ENCODE measurements around the gene HSD17B1.

The HSD17B1 gene

GRCh38 chr17:42522798-42523278 is 29.9 kb upstream of the HSD17B1 start:
- Histone ChIP-seq H3K27me3 (replicated peaks; ENCODE audit: insufficient read depth, low read length) (no peaks in the 10 kb centered on the region), H3K9me3 (replicated peaks; ENCODE audit: insufficient read depth, low read length) (no peaks in the 10 kb centered on the region), H2AFZ (ENCODE audit: low read length) (no peak overlapping the region), H3F3A (ENCODE audit: insufficient read depth, low read length) (no peaks in the 10 kb centered on the region), H3K4me1 (ENCODE audit: low read length) (no peaks in the 10 kb centered on the region), H3K4me3 (ENCODE audit: low read length) (no peak overlapping the region), H4K20me1 (ENCODE audit: insufficient read depth, low read length) (no peaks in the 10 kb centered on the region), H3K27ac (ENCODE audit: low read length) (no peak overlapping the region), H3K4me2 (ENCODE audit: low read depth, low read length) (no peak overlapping the region), H3K79me2 (ENCODE audit: low read length) (no peaks in the 10 kb centered on the region), H3K9me2 (replicated peaks; ENCODE audit: insufficient read depth, low read length) (no peaks in the 10 kb centered on the region), H3K36me3 (replicated peaks; ENCODE audit: insufficient read depth, low read length) (no peaks in the 10 kb centered on the region), H3K9ac (ENCODE audit: low read length) (no peak overlapping the region)
- no peak for DNase-seq
- TF ChIP-seq EZH2 (optimal IDR thresholded peaks at IDR 0.05; ENCODE audit: low read depth, low read length) (no peak), EZH2phosphoT487 (IDR thresholded peaks at IDR 0.05; ENCODE audit: low read length) (no peak), CTCF (IDR thresholded peaks at IDR 0.05; ENCODE audit: low read length) (no peak)

GRCh38 chr17:42525221-42525620 is 27.5 kb upstream of the HSD17B1 start:
- H3K36me3 ChIP-seq (replicated peaks; ENCODE audit: insufficient read depth, low read length), result no peaks in the 10 kb centered on the region
- H3K27ac ChIP-seq (ENCODE audit: low read length), result no peak overlapping the region
- H3K4me2 ChIP-seq (ENCODE audit: low read depth, low read length), result no peak overlapping the region
- H3K9ac ChIP-seq (ENCODE audit: low read length), result no peak overlapping the region
- no peak overlapping the region for H3K4me3 ChIP-seq (ENCODE audit: low read length)
- peaks cover 6% of the 10 kb centered on the region for H3K4me1 ChIP-seq (ENCODE audit: low read length)
- peaks cover 7% of the 10 kb centered on the region; the same call in 1 of the 2 replicates for H3F3A ChIP-seq (ENCODE audit: insufficient read depth, low read length)
- TF ChIP-seq EZH2 (optimal IDR thresholded peaks at IDR 0.05; ENCODE audit: low read depth, low read length), result no peak
- no peaks in the 10 kb centered on the region for H3K27me3 ChIP-seq (replicated peaks; ENCODE audit: insufficient read depth, low read length)
- no peaks in the 10 kb centered on the region for H3K79me2 ChIP-seq (ENCODE audit: low read length)
- no peaks in the 10 kb centered on the region for H3K9me3 ChIP-seq (replicated peaks; ENCODE audit: insufficient read depth, low read length)
- no peak for DNase-seq
- no peaks in the 10 kb centered on the region for H4K20me1 ChIP-seq (ENCODE audit: insufficient read depth, low read length)
- H2AFZ ChIP-seq (ENCODE audit: low read length), result no peak overlapping the region
- no peaks in the 10 kb centered on the region for H3K9me2 ChIP-seq (replicated peaks; ENCODE audit: insufficient read depth, low read length)

GRCh38 chr17:42526031-42526444 is 26.7 kb upstream of the HSD17B1 start:
- no peak for DNase-seq
- Histone ChIP-seq H2AFZ (ENCODE audit: low read length) (no peak overlapping the region), H3F3A (ENCODE audit: insufficient read depth, low read length) (peaks cover 14% of the 10 kb centered on the region), H3K9me2 (replicated peaks; ENCODE audit: insufficient read depth, low read length) (no peaks in the 10 kb centered on the region), H3K27me3 (replicated peaks; ENCODE audit: insufficient read depth, low read length) (no peaks in the 10 kb centered on the region), H3K36me3 (replicated peaks; ENCODE audit: insufficient read depth, low read length) (no peaks in the 10 kb centered on the region), H3K9me3 (replicated peaks; ENCODE audit: insufficient read depth, low read length) (no peaks in the 10 kb centered on the region), H4K20me1 (ENCODE audit: insufficient read depth, low read length) (no peaks in the 10 kb centered on the region), H3K4me1 (ENCODE audit: low read length) (peaks cover 14% of the 10 kb centered on the region), H3K4me3 (ENCODE audit: low read length) (no peak overlapping the region), H3K9ac (ENCODE audit: low read length) (no peak overlapping the region), H3K4me2 (ENCODE audit: low read depth, low read length) (no peak overlapping the region), H3K27ac (ENCODE audit: low read length) (no peak overlapping the region), H3K79me2 (ENCODE audit: low read length) (no peaks in the 10 kb centered on the region)
- TF ChIP-seq EZH2phosphoT487 (IDR thresholded peaks at IDR 0.05; ENCODE audit: low read length) (no peak), CTCF (IDR thresholded peaks at IDR 0.05; ENCODE audit: low read length) (no peak), EZH2 (optimal IDR thresholded peaks at IDR 0.05; ENCODE audit: low read depth, low read length) (no peak)

GRCh38 chr17:42527932-42528331 is 24.8 kb upstream of the HSD17B1 start:
- H3K27ac ChIP-seq (ENCODE audit: low read length), result no peak overlapping the region
- H3K9me2 ChIP-seq (replicated peaks; ENCODE audit: insufficient read depth, low read length), result no peaks in the 10 kb centered on the region
- H3F3A ChIP-seq (ENCODE audit: insufficient read depth, low read length), result peaks cover 22% of the 10 kb centered on the region
- H3K9me3 ChIP-seq (replicated peaks; ENCODE audit: insufficient read depth, low read length), result no peaks in the 10 kb centered on the region
- H2AFZ ChIP-seq (ENCODE audit: low read length), result no peak overlapping the region
- no peak overlapping the region for H3K4me3 ChIP-seq (ENCODE audit: low read length)
- H3K27me3 ChIP-seq (replicated peaks; ENCODE audit: insufficient read depth, low read length), result no peaks in the 10 kb centered on the region
- H3K4me1 ChIP-seq (ENCODE audit: low read length), result peaks cover 22% of the 10 kb centered on the region
- TF ChIP-seq CTCF (IDR thresholded peaks at IDR 0.05; ENCODE audit: low read length) (no peak), EZH2phosphoT487 (IDR thresholded peaks at IDR 0.05; ENCODE audit: low read length) (no peak), EZH2 (optimal IDR thresholded peaks at IDR 0.05; ENCODE audit: low read depth, low read length) (no peak)
- H3K79me2 ChIP-seq (ENCODE audit: low read length), result no peaks in the 10 kb centered on the region
- no peaks in the 10 kb centered on the region for H3K36me3 ChIP-seq (replicated peaks; ENCODE audit: insufficient read depth, low read length)
- H3K9ac ChIP-seq (ENCODE audit: low read length), result no peak overlapping the region
- H4K20me1 ChIP-seq (ENCODE audit: insufficient read depth, low read length), result no peaks in the 10 kb centered on the region
- no peak overlapping the region for H3K4me2 ChIP-seq (ENCODE audit: low read depth, low read length)
- no peak for DNase-seq
